GM06990 (cell line): ENCODE data around the gene CRYZ.
"Not testable (repeated sequence)": the region's sequence is repeated elsewhere in the genome, so short reads cannot be mapped to it uniquely, and the experiment has no call there.

Experiments
- DNase-seq: peaks from one replicate; pipeline ENCODE4 v3.0.0-alpha.2; 2011; ENCODE audit not compliant: insufficient read length; ENCODE audit errors: extremely low read depth
- H3K27me3 ChIP-seq: replicated peaks from 2 replicates; pipeline ENCODE4 v1.6.0; 2011; ENCODE audit warnings: low read length; ENCODE audit not compliant: control insufficient read depth, insufficient read depth
- H3K36me3 ChIP-seq: 2 replicates; pipeline ENCODE4 v1.5.1; 2011; ENCODE audit warnings: low read length; ENCODE audit not compliant: control insufficient read depth, insufficient read depth
- H3K4me3 ChIP-seq: replicated peaks from 2 replicates; pipeline ENCODE4 v1.5.1; 2011; ENCODE audit warnings: low read depth, mild to moderate bottlenecking, control low read depth, low read length
- TF ChIP-seq, protein P1 (sequence below): IDR thresholded peaks from 2 replicates; pipeline ENCODE4 v1.5.1; 2011; ENCODE audit warnings: low read length, control low read depth, mild to moderate bottlenecking, inconsistent platforms; ENCODE audit not compliant: insufficient read depth, poor library complexity, severe bottlenecking

Gene CRYZ

DNA sequence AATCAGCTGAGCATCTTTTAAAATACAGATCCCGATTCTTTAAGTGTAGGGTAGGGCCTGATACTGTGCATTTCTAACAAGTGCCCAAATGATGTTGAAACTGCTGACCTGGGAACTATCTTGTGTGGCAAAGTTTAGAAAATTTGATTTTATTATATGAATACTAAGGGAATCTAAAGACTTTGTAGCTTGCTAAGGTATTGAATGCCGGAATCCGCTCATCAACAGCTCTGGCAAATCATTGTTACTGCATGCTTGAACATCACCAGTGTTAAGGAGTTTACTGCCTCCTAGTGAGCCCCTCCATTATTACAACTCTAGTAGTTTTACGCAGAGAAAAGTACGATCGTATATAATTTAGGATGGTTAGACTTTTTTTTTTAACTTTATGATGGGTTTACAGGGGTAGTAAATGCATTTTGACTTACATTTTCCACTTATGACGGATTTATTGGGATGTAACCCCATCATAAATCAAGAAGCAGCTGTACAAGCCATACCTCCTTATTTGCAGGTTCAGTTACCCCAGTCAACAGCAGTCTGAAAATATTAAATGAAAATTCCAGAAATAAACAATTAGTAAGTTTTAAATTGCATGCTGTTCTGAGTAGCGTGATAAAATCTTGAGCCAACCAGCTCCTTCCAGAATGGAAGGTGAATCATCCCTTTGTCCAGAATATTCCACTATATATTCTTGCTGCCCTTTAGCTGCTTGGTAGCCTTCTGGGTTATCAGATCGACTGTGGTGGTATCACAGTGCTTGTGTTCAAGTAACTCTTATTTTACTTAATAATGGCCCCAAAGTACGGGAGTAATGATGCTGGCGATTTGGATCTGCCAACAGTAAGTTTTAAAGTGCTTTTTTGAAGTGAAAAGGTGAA, 994 bp upstream of the CRYZ start:
- TF ChIP-seq, protein P1, sequence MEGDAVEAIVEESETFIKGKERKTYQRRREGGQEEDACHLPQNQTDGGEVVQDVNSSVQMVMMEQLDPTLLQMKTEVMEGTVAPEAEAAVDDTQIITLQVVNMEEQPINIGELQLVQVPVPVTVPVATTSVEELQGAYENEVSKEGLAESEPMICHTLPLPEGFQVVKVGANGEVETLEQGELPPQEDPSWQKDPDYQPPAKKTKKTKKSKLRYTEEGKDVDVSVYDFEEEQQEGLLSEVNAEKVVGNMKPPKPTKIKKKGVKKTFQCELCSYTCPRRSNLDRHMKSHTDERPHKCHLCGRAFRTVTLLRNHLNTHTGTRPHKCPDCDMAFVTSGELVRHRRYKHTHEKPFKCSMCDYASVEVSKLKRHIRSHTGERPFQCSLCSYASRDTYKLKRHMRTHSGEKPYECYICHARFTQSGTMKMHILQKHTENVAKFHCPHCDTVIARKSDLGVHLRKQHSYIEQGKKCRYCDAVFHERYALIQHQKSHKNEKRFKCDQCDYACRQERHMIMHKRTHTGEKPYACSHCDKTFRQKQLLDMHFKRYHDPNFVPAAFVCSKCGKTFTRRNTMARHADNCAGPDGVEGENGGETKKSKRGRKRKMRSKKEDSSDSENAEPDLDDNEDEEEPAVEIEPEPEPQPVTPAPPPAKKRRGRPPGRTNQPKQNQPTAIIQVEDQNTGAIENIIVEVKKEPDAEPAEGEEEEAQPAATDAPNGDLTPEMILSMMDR, result peak; percentile 76
- peaks cover 7% of the 10 kb centered on the region for H3K36me3 ChIP-seq
- no peak for DNase-seq
- H3K4me3 ChIP-seq, result peak overlapping the region; percentile 82
- no peaks in the 10 kb centered on the region for H3K27me3 ChIP-seq

DNA sequence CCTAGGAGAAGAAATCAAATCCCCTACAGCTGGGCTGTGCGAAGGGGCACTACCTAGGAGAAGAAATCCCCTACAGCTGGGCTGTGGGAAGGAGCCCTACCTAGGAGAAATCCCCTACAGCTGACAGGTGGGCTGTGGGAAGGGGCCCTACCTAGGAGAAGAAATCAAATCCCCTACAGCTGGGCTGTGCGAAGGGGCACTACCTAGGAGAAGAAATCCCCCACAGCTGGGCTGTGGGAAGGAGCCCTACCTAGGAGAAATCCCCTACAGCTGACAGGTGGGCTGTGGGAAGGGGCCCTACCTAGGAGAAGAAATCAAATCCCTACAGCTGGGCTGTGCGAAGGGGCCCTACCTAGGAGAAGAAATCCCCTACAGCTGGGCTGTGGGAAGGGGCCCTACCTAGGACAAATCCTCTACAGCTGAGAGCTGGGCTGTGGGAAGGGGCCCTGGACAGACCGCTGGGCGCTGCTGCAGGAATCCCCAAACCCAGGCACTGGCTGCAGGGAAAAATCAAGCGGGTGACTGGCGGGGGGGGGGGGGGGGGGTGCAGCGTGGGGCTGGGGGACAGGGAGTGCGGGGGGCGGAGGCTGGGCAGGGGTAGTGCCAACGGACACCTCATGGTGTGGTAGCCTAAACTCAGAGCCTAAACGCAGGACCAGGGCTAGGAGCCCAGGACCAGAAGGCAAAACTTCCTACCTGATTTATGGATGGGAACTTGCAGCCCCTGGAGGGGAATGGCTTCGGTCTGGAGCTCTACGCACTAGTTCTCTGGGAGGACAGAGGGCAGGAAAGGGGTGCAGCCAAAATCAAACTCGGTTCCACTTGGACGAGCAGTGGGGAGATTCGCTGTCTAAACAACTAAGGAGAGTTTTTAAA, 541 bp downstream of the CRYZ start:
- H3K27me3 ChIP-seq, H3K36me3 ChIP-seq: not testable (repeated sequence)
- H3K4me3 ChIP-seq, result peak overlapping the region; percentile 82
- peak; percentile 58 for DNase-seq

DNA sequence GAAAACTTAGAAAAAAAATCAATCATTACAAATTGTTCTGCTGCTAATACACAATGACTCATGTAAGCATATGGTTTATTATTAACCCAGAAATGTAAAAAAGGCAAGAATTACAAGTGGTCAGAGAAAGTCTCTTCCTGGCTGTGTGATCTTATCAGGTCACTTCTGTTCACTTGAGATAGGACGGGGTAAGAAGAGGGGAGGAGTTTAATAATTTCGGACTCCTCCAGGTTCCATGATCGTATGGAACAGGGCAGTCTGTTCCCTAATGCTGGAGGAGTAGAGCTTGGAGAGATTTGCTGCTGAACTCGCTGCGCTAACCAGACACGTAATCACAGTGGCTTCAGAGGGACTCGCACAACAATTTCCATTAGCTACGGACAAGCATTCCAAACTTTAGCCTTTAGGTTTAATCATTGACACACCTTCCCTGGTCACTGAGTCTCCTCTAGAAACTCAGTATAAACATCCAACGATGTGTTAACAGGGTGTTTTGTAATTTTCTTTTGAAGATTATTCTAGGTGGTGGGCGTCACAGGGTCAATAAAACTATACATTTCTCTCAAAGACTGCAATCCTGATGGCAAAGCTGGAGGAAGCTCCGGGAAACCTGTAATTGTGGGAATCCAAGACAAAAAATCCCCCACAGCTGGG, 1.3 kb downstream of the CRYZ start:
- Histone ChIP-seq H3K27me3 (no peaks in the 10 kb centered on the region), H3K36me3 (no peaks in the 10 kb centered on the region; the same call in none of the 2 replicates), H3K4me3 (peak overlapping the region; percentile 13)
- no peak for DNase-seq
- TF ChIP-seq, protein P1, result no peak

DNA sequence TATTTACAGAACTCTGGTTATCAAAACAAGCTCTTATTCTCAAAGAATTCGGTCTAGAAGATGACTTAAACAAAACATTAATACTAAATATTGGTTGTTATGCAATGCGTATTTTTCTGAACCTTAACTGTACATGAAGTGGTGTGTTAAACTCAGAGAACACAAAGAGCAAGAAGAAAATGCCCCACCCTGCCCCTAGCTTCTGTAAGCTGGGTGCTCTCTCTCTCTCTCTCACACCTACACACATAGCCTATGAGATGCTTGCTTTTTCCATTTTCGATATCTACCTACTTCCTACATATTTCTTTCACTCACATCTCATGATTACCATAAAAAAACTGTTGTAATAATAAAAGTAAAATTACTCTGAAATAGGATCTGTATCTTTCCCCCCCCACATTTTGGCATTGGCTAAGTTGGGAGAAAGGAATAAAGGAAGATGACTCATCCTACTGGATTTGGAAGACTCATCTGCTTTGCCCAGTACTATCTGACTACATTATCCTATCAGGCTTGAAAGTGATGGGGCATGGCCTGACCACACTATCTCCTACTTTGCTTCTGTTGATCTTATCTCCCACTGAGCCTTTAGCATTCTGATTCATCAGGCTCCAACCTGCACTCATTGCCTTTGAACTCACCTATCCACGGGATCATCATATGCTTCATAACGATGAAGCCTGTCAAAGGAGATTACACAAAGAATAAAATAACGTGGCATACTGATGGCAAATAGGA, 2.9 kb downstream of the CRYZ start:
- no peaks in the 10 kb centered on the region; the same call in none of the 2 replicates for H3K36me3 ChIP-seq
- no peak overlapping the region for H3K4me3 ChIP-seq
- no peak for DNase-seq
- TF ChIP-seq, protein P1, result no peak
- H3K27me3 ChIP-seq, result no peaks in the 10 kb centered on the region

DNA sequence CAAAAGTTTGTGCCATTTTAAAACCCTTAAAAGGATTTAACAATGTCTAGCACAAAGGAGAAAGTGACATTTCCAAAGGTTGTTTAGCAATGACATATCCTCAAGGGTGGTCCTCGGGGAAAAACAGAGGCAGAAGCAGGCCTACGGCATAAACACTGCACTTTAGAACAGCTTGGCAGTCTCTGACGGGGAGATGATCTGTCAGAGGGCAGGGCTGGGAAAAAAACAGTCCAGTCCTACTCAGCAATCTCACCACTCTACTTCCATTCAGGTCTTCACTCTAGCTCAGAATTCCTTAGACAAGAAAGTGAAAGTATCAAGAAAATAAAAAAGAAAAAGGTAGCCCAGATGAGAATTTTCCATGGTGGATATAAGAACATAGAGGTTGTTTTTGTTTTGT, 4.1 kb downstream of the CRYZ start:
- H3K27me3 ChIP-seq, result no peaks in the 10 kb centered on the region

More for the DNA sequence above, 4.1 kb downstream of the CRYZ start:
- no peak for DNase-seq
- H3K4me3 ChIP-seq, result no peak overlapping the region
- TF ChIP-seq, protein P1, result no peak
- no peaks in the 10 kb centered on the region; the same call in none of the 2 replicates for H3K36me3 ChIP-seq
